Stimulated activated CD8-positive, alpha-beta memory T cell treated with anti-CD3 and anti-CD28 coated beads, Interleukin-15, amount 100 ng/mL, for 4 hours (primary cell): Measurements from ENCODE around the gene MAJIN.

Experiments used
- DNase-seq, 2 donors: peaks; one replicate each; pipeline ENCODE4 v3.0.0-alpha.2; 2020; ENCODE audit warnings: low read depth in 2 of 2

The MAJIN gene

DNA sequence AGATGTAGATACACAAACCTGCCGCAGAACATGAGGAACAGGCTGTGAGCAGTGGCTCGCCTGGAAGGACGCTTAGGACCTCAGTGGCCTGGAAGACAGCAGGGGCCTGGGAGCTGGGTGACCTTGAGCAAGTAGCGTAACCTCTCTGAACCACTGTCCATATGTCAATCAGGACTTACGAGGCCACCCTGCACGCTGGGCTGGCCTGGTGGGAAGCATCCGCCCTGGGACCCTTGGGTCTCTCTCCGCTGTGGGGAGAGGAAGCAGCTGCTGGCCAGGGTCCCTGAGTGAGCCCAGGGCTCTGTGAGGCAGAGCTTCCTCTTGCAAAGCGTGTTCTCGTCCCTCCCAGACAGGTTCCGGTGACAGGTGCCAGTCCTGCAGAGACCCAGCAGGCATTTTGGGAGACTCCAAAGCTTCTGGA lies 79.5 kb downstream of the MAJIN start:
- no peak for DNase-seq

DNA sequence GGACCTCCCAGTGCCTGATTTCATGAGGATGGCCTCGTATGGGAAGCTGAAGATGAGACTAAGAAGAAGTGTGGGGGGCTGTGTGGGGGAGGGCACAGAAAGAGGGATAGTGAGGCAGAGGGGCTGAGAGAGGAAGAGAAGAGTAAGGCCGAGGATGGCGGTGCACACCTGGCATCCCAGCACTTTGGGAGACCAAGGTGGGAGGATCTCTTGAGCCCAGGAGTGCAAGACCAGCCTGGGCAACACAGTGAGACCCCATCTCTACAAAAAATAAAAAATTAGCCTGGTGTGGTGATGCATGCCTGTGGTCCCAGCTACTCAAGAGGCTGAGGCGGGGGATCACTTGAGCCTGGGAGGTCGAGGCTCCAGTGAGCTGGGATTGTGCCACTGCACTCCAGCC lies 80.0 kb downstream of the MAJIN start:
- no peak for DNase-seq

DNA sequence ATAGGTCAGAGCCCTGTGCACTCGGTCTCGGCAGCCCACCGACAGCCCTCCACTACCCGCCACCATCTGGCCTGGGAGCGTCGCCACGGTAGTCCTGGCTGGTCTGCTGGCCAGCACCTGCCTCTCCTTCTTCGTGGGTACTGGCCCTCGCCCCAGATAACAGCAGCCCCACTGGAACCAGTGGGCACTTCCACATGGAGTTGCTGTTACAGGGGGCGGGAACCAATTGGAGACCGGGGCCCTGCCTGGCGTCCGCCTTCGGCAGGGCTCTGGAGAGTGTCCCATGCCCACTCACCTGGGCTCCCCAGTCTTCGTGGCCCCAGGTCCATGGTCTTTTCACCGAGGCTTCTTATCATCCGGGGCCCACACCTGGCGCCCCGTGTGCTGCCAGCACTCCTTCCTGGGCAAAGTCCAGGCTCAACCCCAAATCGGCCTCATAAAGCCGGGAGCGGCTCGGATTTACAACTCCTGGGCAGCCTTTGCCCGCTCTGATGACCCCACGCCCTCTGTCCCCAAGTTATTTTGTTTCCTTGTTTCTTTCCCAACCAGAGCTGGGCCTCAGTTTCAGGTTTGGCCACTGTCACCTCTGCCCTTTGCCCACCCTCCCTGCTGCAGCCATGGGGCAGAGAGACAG lies 80.6 kb downstream of the MAJIN start:
- no peak for DNase-seq

DNA sequence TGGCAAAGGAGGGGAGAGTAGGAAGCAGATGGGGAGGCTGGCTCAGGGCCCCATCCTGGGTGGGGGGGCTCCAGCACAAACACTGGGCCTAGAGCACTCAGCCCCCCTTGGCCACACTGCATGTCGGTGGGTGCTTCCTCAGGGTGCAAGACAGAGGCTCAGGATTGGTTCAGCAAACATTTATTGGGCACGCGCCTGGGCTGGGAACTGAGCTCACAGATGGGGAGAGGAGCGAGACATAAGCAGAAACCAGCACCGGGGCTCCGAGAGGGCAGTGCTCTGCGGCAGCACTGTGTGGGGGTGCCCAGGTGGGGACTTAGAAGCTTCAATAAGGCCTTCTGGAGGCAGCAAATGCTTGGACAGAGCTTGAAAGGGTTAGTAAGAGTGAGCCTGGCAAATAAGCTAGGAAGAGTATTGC lies 81.4 kb downstream of the MAJIN start:
- no peak for DNase-seq

DNA sequence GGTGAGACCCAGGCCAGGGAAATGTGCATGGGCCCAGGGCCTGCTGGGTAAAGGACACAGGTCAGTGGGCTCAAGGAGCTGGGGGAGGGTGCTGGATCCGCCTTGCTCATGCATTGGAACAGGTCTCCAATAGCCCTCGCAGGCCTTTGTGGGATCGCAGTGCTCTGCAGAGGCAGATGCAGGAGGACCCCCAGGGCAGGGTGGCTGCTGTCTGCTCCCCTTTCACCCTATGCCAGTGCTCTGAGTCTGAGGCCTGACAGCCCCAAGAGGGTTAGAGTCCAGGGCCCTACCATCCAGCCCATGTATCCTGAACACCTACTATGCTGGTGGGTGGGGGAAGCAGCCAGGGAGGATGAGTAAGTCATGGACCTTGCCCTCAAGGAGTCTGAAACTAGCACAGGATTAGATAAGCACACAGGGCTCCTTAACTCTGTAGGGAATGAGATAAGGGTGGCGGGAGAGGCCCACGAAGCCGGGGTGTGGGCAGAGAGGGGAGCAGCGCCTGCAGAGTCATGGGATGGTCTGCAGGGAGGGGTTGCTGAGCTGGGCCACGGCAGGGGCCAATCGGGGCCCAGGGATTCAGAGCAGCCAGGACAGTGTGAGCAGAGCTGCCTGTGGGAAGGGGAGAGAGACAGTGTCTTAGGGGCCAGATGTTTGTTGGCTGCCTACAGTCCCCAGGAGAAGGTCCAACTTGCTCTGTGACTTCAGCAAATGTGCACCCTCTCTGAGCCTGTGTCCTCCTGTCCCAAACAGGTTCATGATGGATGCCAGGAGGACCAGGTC lies 83.0 kb downstream of the MAJIN start:
- no peak for DNase-seq

DNA sequence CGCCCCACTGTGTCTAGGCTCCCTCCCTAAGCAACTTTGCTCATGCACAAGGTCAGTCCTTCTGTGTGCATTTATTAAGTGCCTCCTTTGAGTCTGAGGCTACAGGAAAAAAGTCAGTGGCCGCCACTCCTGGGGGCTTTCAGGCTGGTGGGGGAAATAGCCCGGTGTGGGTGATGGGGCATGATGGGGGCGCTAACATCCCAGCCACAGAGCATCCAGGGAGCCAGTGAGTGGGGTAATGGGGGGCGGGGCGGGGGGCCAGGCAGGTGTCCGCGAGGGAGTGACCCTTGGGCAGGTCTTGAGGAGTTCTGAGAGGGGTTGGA lies 83.5 kb downstream of the MAJIN start:
- no peak for DNase-seq
